DND-41 (cell line): ENCODE results near the gene APOC1.

Source experiments
- EZH2 ChIP-seq: IDR thresholded peaks from 3 replicates; pipeline ENCODE4 v1.6.1; 2012; ENCODE audit warnings: borderline replicate concordance, low read depth, mild to moderate bottlenecking, moderate library complexity, low read length, inconsistent platforms; ENCODE audit not compliant: severe bottlenecking
- TF ChIP-seq, protein P1 (sequence below): IDR thresholded peaks from 2 replicates; pipeline ENCODE4 v1.5.1; 2012; ENCODE audit warnings: borderline replicate concordance, low read length, moderate library complexity, mild to moderate bottlenecking; ENCODE audit not compliant: poor library complexity, severe bottlenecking; ENCODE audit errors: extremely low read depth

DNA sequence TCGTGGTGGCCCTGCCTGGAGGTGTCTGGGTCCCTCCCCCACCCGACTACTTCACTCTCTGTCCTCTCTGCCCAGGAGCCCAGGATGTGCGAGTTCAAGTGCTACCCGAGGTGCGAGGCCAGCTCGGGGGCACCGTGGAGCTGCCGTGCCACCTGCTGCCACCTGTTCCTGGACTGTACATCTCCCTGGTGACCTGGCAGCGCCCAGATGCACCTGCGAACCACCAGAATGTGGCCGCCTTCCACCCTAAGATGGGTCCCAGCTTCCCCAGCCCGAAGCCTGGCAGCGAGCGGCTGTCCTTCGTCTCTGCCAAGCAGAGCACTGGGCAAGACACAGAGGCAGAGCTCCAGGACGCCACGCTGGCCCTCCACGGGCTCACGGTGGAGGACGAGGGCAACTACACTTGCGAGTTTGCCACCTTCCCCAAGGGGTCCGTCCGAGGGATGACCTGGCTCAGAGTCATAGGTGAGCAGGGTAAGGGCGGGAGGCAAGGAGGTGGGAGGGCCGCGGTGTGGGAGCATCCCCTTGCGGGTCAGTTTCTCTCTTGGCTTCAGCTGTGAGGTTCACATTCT, 49.1 kb upstream of the APOC1 start:
- TF ChIP-seq, protein P1, sequence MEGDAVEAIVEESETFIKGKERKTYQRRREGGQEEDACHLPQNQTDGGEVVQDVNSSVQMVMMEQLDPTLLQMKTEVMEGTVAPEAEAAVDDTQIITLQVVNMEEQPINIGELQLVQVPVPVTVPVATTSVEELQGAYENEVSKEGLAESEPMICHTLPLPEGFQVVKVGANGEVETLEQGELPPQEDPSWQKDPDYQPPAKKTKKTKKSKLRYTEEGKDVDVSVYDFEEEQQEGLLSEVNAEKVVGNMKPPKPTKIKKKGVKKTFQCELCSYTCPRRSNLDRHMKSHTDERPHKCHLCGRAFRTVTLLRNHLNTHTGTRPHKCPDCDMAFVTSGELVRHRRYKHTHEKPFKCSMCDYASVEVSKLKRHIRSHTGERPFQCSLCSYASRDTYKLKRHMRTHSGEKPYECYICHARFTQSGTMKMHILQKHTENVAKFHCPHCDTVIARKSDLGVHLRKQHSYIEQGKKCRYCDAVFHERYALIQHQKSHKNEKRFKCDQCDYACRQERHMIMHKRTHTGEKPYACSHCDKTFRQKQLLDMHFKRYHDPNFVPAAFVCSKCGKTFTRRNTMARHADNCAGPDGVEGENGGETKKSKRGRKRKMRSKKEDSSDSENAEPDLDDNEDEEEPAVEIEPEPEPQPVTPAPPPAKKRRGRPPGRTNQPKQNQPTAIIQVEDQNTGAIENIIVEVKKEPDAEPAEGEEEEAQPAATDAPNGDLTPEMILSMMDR: no peak
- TF ChIP-seq EZH2: no peak
